Measurements from ENCODE around the gene CEP112. TPM values are rescaled to one million over a fixed set of nuclear protein-coding genes. Genes with fewer than 3 reads are reported as not detected.

CEP112 gene
- total and polyA plus RNA-seq, 8 donors = 15.1 to 23.8 (median 19.7) TPM

GRCh38 chr17:66107731-66108130, 84.2 kb downstream of the CEP112 start:
- no peaks in the 10 kb centered on the region for H3K27me3 ChIP-seq
- H3K4me1 ChIP-seq = no peaks in the 10 kb centered on the region
- no peak for ATAC-seq
- TF ChIP-seq CTCF (IDR thresholded peaks at IDR 0.05) = no peak
- no peak overlapping the region for H3K4me3 ChIP-seq
- H3K27ac ChIP-seq = no peak overlapping the region
- DNase-seq = no peak
- intact Hi-C loops (cut with DNase I) = no loop called here
- no peaks in the 10 kb centered on the region for H3K36me3 ChIP-seq
- H3K9me3 ChIP-seq = peaks cover 0 to 5% of the 10 kb centered on the region in 2 donors

GRCh38 chr17:66098040-66098439, 93.9 kb downstream of the CEP112 start:
- DNase-seq = no peak

GRCh38 chr17:66094727-66095126, 97.2 kb downstream of the CEP112 start:
- ATAC-seq (no peak), DNase-seq (no peak)
- no peak overlapping the region for H3K27ac ChIP-seq
- no peaks in the 10 kb centered on the region for H3K36me3 ChIP-seq
- H3K27me3 ChIP-seq = no peaks in the 10 kb centered on the region
- intact Hi-C loops (cut with DNase I) = no loop called here
- no peaks in the 10 kb centered on the region for H3K4me1 ChIP-seq
- no peak for TF ChIP-seq CTCF (IDR thresholded peaks at IDR 0.05)
- H3K9me3 ChIP-seq = peaks cover 0 to 3% of the 10 kb centered on the region in 2 donors
- H3K4me3 ChIP-seq = no peak overlapping the region

More at GRCh38 chr17:66098040-66098439, 93.9 kb downstream of the CEP112 start:
- intact Hi-C loops (cut with DNase I) = no loop called here
- Histone ChIP-seq H3K4me1 (no peaks in the 10 kb centered on the region), H3K36me3 (no peaks in the 10 kb centered on the region), H3K4me3 (no peak overlapping the region), H3K27ac (no peak overlapping the region), H3K27me3 (no peaks in the 10 kb centered on the region), H3K9me3 (peaks cover 0 to 6% of the 10 kb centered on the region in 2 donors)
- no peak for ATAC-seq
- TF ChIP-seq CTCF (IDR thresholded peaks at IDR 0.05) = no peak

GRCh38 chr17:66091445-66092080, 100.4 kb downstream of the CEP112 start:
- H3K27ac ChIP-seq = no peak overlapping the region
- ATAC-seq (no peak), DNase-seq (no peak)
- H3K4me1 ChIP-seq = no peaks in the 10 kb centered on the region
- no peaks in the 10 kb centered on the region for H3K36me3 ChIP-seq
- intact Hi-C loops (cut with DNase I) = no loop called here
- no peak overlapping the region for H3K4me3 ChIP-seq
- peaks cover 0 to 15% of the 10 kb centered on the region in 2 donors for H3K9me3 ChIP-seq
- no peaks in the 10 kb centered on the region for H3K27me3 ChIP-seq
- no peak for TF ChIP-seq CTCF (IDR thresholded peaks at IDR 0.05)

- peaks cover 0 to 15% of the 10 kb centered on the region in 2 donors for H3K9me3 ChIP-seq
- intact Hi-C loops (cut with DNase I) = no loop called here
- no peaks in the 10 kb centered on the region for H3K4me1 ChIP-seq
- no peak for TF ChIP-seq CTCF (IDR thresholded peaks at IDR 0.05)
- H3K36me3 ChIP-seq = no peaks in the 10 kb centered on the region
- no peak overlapping the region for H3K27ac ChIP-seq
- H3K27me3 ChIP-seq = no peaks in the 10 kb centered on the region
- ATAC-seq (no peak), DNase-seq (no peak)
- H3K4me3 ChIP-seq = no peak overlapping the region
Observed at GRCh38 chr17:66089764-66090163, 102.2 kb downstream of the CEP112 start.

Data from left lung (tissue), 10 donors.